ENCODE measurements around the gene CLK1.

- TF ChIP-seq POLR2A (IDR thresholded peaks at IDR 0.05; ENCODE audit: low read length): no peak
- no peak for TF ChIP-seq GATA1 (IDR thresholded peaks at IDR 0.05; ENCODE audit: low read depth, low read length)
Observed at GRCh38 chr2:200828572-200829257, 35.7 kb downstream of the CLK1 start.

Measured in erythroblast (primary cell).